ENCODE measurements around the gene DYNC2I2. TPM values are rescaled to one million over a fixed set of nuclear protein-coding genes. Genes with fewer than 3 reads are reported as not detected.
A peak's percentile ranks its signal among the peaks of the same experiment; 100 is the strongest.

Gene DYNC2I2
- total RNA-seq, 1 experiment from 2014 or later, result 58.6 TPM

- Histone ChIP-seq H4K8ac (replicated peaks; ENCODE audit: insufficient read length, low read depth, low read length) (no peak overlapping the region), H3K56ac (ENCODE audit: insufficient read length, low read depth, low read length) (no peak overlapping the region), H2BK5ac (ENCODE audit: insufficient read length, low read length) (no peak overlapping the region), H2AK5ac (ENCODE audit: insufficient read length, low read length) (no peak overlapping the region), H4K91ac (ENCODE audit: insufficient read length, low read depth, low read length) (no peak overlapping the region), H4K20me1 (ENCODE audit: control insufficient read depth, insufficient read depth, insufficient read length) (no peaks in the 10 kb centered on the region), H3K9ac (ENCODE audit: extremely low read depth, insufficient read length, low read length) (no peak overlapping the region), H3K4me2 (ENCODE audit: insufficient read depth, insufficient read length, low read length) (peak overlapping the region; percentile 44), H2BK120ac (ENCODE audit: low read depth, low read length, poor library complexity, severe bottlenecking) (no peak overlapping the region), H3T11ph (ENCODE audit: low read length) (no peak overlapping the region), H3K4me1 (ENCODE audit: insufficient read depth, low read length) (no peaks in the 10 kb centered on the region), H2BK20ac (ENCODE audit: low read depth, low read length, poor library complexity, severe bottlenecking) (no peak overlapping the region), H3K4ac (ENCODE audit: low read depth, low read length) (no peak overlapping the region), H4K5ac (ENCODE audit: insufficient read length, low read depth, low read length) (no peak overlapping the region), H2AFZ (ENCODE audit: low read length) (no peak overlapping the region), H3K79me2 (ENCODE audit: insufficient read depth, low read length) (no peaks in the 10 kb centered on the region), H3K23ac (ENCODE audit: insufficient read length, low read depth, low read length) (no peak overlapping the region), H3K23me2 (ENCODE audit: insufficient read length, low read depth, low read length, poor library complexity, severe bottlenecking) (no peaks in the 10 kb centered on the region), H3K14ac (ENCODE audit: insufficient read depth, low read length) (no peak overlapping the region), H2BK15ac (ENCODE audit: low read depth, low read length) (no peak overlapping the region), H3K27ac (ENCODE audit: insufficient read length, low read depth, low read length) (peak overlapping the region; percentile 88), H2BK12ac (ENCODE audit: insufficient read length, low read depth, low read length) (no peak overlapping the region), H3K27me3 (ENCODE audit: insufficient read depth, low read length) (no peaks in the 10 kb centered on the region), H3K79me1 (ENCODE audit: insufficient read depth, low read depth, low read length, poor library complexity, severe bottlenecking) (no peaks in the 10 kb centered on the region), H3K9me3 (ENCODE audit: control insufficient read depth, low read depth, low read length) (no peaks in the 10 kb centered on the region), H3K18ac (ENCODE audit: insufficient read length, low read depth, low read length) (no peak overlapping the region)
- no peak for TF ChIP-seq CTCF (conservative IDR thresholded peaks at IDR 0.05)
- DNase-seq, result no peak
- Mint-ChIP-seq H3K27ac (peak overlapping the region; percentile 100), H3K9me3 (no peaks in the 10 kb centered on the region), H3K27me3 (ENCODE audit: low read depth) (no peaks in the 10 kb centered on the region), H3K36me3 (ENCODE audit: insufficient read depth in 1 of 3, low read depth in 3 of 3) (peaks cover 7 to 9% (median 9%) of the 10 kb centered on the region in 3 experiments; a peak in 5 of 7 replicates), H3K4me1 (peaks cover 3 to 10% of the 10 kb centered on the region in 2 experiments; a peak in 2 of 4 replicates), H3K4me3 (peak overlapping the region; percentile 79 to 90)
- no CpG with 5 or more reads among the region's 13 CpGs for WGBS (ENCODE audit: extremely low coverage, insufficient read length, low lambda C conversion rate)
Observed at GRCh38 chr9:128657344-128657704, 677 bp upstream of the DYNC2I2 start.
